Osteocyte (in vitro differentiated cells): Measurements from ENCODE around the gene IMMP2L. TPM values are rescaled to one million over a fixed set of nuclear protein-coding genes. Genes with fewer than 3 reads are reported as not detected.

Source experiments
- DNase-seq: peaks from one replicate; pipeline ENCODE4 v3.0.0; 2021; ENCODE audit warnings: mixed read lengths; ENCODE audit not compliant: unreplicated experiment; ENCODE audit errors: extremely low spot score
- H3K27ac Mint-ChIP-seq: one replicate; pipeline ENCODE4 v1.8.0; 2021; ENCODE audit warnings: mild to moderate bottlenecking, mixed read lengths; ENCODE audit not compliant: unreplicated experiment
- H3K27me3 Mint-ChIP-seq: one replicate; pipeline ENCODE4 v1.8.0; 2021; ENCODE audit warnings: mixed read lengths; ENCODE audit not compliant: unreplicated experiment
- H3K36me3 Mint-ChIP-seq: one replicate; pipeline ENCODE4 v1.8.0; 2021; ENCODE audit warnings: mixed read lengths; ENCODE audit not compliant: unreplicated experiment
- H3K4me1 Mint-ChIP-seq: one replicate; pipeline ENCODE4 v1.8.0; 2021; ENCODE audit warnings: mixed read lengths; ENCODE audit not compliant: unreplicated experiment
- H3K4me3 Mint-ChIP-seq: one replicate; pipeline ENCODE4 v1.8.0; 2021; ENCODE audit warnings: mild to moderate bottlenecking, moderate library complexity, mixed read lengths; ENCODE audit not compliant: unreplicated experiment
- H3K9me3 Mint-ChIP-seq: one replicate; pipeline ENCODE4 v1.8.0; 2021; ENCODE audit warnings: mixed read lengths; ENCODE audit not compliant: unreplicated experiment
- total RNA-seq: library from RNA; stranded (reverse); gene quantifications from 2 replicates; pipeline ENCODE4 v1.2.1, GENCODE V29; 2021
- TF ChIP-seq, protein P1 (sequence below): fragments of 200-600 bp; sonication (generic); IDR thresholded peaks from 2 replicates; pipeline ENCODE4 v1.5.0; 2021; ENCODE audit warnings: antibody characterized with exemption, mild to moderate bottlenecking, moderate library complexity

Gene IMMP2L
- total RNA-seq, 1 donor from 2014 or later = 15.6 TPM

DNA sequence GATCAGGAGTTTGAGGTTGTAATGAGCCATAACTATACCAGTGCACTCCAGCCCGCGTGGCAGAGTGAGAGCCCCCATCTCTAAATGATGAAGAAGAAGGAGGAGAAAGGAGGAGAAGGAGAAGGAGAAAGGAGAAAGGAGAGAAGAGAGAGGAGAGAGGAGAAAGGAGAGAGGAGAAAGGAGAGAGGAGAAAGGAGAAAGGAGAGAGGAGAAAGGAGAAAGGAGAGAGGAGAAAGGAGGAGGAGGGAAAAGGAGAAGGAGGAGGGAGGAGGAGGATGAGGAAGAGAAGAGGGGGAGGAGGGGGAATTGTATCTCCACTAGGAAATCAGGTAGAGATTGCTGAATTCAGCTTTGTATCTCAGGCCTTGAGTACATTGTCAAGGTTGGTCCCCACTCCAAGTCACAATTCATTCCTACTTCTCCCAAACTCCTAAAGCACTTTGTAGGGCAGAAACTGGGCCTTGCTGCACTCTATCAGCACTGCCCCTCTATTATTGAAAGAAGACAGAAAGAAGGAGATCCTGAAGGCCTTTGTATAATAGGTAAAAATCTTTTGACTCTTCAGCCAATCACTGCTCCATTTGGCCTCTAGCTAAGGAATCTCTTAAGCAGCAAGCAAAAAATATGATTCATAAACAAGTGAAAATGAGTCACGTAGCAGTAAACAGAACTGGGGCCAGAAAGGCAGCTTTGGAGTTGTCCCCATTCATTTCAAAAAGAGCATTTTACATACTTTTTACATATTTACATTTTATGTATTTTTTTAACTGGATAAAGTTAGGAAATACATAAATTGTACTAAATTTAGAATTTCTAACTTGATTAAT is 178.0 kb downstream of the IMMP2L start:
- Mint-ChIP-seq H3K27ac (no peak overlapping the region), H3K4me3 (no peak overlapping the region)
- TF ChIP-seq, protein P1, sequence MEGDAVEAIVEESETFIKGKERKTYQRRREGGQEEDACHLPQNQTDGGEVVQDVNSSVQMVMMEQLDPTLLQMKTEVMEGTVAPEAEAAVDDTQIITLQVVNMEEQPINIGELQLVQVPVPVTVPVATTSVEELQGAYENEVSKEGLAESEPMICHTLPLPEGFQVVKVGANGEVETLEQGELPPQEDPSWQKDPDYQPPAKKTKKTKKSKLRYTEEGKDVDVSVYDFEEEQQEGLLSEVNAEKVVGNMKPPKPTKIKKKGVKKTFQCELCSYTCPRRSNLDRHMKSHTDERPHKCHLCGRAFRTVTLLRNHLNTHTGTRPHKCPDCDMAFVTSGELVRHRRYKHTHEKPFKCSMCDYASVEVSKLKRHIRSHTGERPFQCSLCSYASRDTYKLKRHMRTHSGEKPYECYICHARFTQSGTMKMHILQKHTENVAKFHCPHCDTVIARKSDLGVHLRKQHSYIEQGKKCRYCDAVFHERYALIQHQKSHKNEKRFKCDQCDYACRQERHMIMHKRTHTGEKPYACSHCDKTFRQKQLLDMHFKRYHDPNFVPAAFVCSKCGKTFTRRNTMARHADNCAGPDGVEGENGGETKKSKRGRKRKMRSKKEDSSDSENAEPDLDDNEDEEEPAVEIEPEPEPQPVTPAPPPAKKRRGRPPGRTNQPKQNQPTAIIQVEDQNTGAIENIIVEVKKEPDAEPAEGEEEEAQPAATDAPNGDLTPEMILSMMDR = no peak

DNA sequence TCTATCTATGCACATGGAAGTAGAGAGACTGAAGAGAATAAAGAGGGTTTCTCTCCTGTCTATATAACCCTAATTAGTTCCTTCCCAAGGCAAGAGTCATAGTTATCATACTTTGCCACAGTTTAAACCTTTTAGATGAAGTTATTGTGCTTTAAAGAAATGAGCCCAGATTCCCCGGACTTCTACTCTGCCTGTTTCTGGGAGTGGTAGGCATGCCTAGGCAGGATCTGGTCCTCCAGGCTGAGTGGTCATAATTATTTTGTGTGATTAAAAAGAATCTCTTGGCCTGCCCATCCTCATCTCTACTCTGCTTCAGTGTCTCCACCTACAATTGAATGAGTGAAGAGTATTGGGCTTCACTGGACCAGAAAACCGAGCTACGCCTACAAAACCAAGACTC is 179.2 kb downstream of the IMMP2L start:
- TF ChIP-seq, protein P1 = no peak

More for the DNA sequence above, 178.0 kb downstream of the IMMP2L start:
- H3K36me3 Mint-ChIP-seq = no peaks in the 10 kb centered on the region
- H3K27me3 Mint-ChIP-seq = no peaks in the 10 kb centered on the region
- H3K9me3 Mint-ChIP-seq = peaks cover 8% of the 10 kb centered on the region
- DNase-seq = no peak
- no peaks in the 10 kb centered on the region for H3K4me1 Mint-ChIP-seq

DNA sequence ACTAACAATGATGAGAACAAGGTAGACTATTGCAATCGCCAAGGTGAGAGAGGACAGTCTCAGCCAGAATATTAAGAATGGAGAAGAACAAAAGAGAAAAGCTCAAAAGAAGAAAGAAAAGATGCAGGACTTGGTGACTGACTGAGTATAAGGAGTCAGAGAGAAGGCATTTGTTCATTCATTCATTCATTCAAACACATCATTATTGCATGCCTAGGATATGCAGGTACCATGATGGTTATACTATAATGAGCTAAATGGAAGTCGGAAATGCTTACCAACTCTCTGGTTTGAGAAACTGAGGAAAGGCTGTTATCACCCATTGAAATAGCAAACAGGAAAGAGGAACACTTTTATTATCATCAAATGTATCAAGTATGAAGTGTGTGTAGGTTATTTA is 180.7 kb downstream of the IMMP2L start:
- no peaks in the 10 kb centered on the region for H3K4me1 Mint-ChIP-seq
- peaks cover 8% of the 10 kb centered on the region for H3K9me3 Mint-ChIP-seq
- TF ChIP-seq, protein P1 = no peak
- no peaks in the 10 kb centered on the region for H3K27me3 Mint-ChIP-seq
- no peak overlapping the region for H3K4me3 Mint-ChIP-seq
- no peaks in the 10 kb centered on the region for H3K36me3 Mint-ChIP-seq
- no peak for DNase-seq
- H3K27ac Mint-ChIP-seq = no peak overlapping the region

More for the DNA sequence above, 179.2 kb downstream of the IMMP2L start:
- no peaks in the 10 kb centered on the region for H3K36me3 Mint-ChIP-seq
- no peak overlapping the region for H3K27ac Mint-ChIP-seq
- H3K4me1 Mint-ChIP-seq = no peaks in the 10 kb centered on the region
- no peak overlapping the region for H3K4me3 Mint-ChIP-seq
- no peaks in the 10 kb centered on the region for H3K27me3 Mint-ChIP-seq
- H3K9me3 Mint-ChIP-seq = peaks cover 8% of the 10 kb centered on the region
- no peak for DNase-seq

- TF ChIP-seq, protein P1 = no peak
- H3K27ac Mint-ChIP-seq = no peak overlapping the region
Observed at GRCh38 chr7:111380945-111381344, 181.3 kb downstream of the IMMP2L start.

DNA sequence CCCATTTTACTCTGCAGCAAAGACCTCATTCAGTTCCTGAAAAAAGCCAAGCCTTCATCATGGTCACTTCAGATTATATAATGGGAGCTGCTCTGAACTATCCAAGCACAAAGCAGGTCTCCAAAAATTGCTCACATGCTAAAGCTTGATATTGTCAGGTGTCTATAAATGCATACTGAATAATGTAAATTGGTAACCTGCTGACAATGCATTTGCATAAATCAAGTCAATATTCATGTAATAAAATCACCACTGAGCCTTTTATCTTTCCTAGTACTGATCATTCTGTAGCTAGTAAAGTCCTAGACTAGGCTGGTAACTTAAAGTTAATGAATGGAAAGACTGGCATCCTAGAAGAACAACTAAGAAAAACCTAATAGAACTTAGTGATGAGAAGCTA is 188.3 kb downstream of the IMMP2L start:
- H3K4me3 Mint-ChIP-seq = no peak overlapping the region
- H3K9me3 Mint-ChIP-seq = no peaks in the 10 kb centered on the region
- H3K4me1 Mint-ChIP-seq = no peaks in the 10 kb centered on the region
- H3K36me3 Mint-ChIP-seq = no peaks in the 10 kb centered on the region
- no peaks in the 10 kb centered on the region for H3K27me3 Mint-ChIP-seq
- TF ChIP-seq, protein P1 = no peak
- H3K27ac Mint-ChIP-seq = no peak overlapping the region
- no peak for DNase-seq

More at GRCh38 chr7:111380945-111381344, 181.3 kb downstream of the IMMP2L start:
- no peak for DNase-seq
- Mint-ChIP-seq H3K9me3 (peaks cover 5% of the 10 kb centered on the region), H3K27me3 (no peaks in the 10 kb centered on the region), H3K4me3 (no peak overlapping the region), H3K4me1 (no peaks in the 10 kb centered on the region), H3K36me3 (no peaks in the 10 kb centered on the region)
